Endothelial cell of umbilical vein (primary cell): ENCODE measurements around the gene GPHB5. TPM values are rescaled to one million over a fixed set of nuclear protein-coding genes. Genes with fewer than 3 reads are reported as not detected.

Experiments used
- BruUV-seq: library from RNA; stranded (reverse); fragments of 400-500 nt; replicated peaks from 2 replicates; lab custom pipeline; 2021; lab: Mats Ljungman, UMichigan
- CTCF ChIA-PET: fragments of 300-600, 350-600 bp; sonication (Branson Sonifier 250); formaldehyde crosslinking; loops from one replicate; lab custom pipeline; 2021; ENCODE audit warnings: antibody characterized with exemption, inconsistent platforms; lab: Charles Lee
- POLR2A ChIA-PET: fragments of 300-600, 350-600 bp; sonication (Branson Sonifier 250); formaldehyde crosslinking; loops from one replicate; lab custom pipeline; 2021; ENCODE audit warnings: antibody characterized with exemption, inconsistent platforms; lab: Charles Lee
- DNase-seq: peaks from one replicate; pipeline ENCODE4 v3.0.0-alpha.2; 2011; ENCODE audit warnings: low read depth, low spot score
- FAIRE-seq: peaks from 2 replicates; lab custom pipeline; 2011; peaks lifted over from hg19 to GRCh38; lab: Jason Lieb, UNC
- H2AFZ ChIP-seq: 2 replicates; pipeline ENCODE4 v1.6.0; 2012; ENCODE audit warnings: low read depth, low read length, control low read depth, inconsistent platforms
- H3K27ac ChIP-seq: 2 replicates; pipeline ENCODE4 v1.5.1; 2011; ENCODE audit warnings: low read depth, mild to moderate bottlenecking, control low read depth, low read length, moderate library complexity; ENCODE audit not compliant: insufficient read depth
- H3K27me3 ChIP-seq, 2 experiments: 2 replicates each; pipeline versions ENCODE4 v1.6.0 to v1.6.1; 2011; ENCODE audit warnings: low read length in 2 of 2, mixed read lengths in 1 of 2; ENCODE audit not compliant: control insufficient read depth in 2 of 2, insufficient read depth in 2 of 2
- H3K36me3 ChIP-seq, 2 experiments: 2 replicates in 1 of 2; 3 replicates in 1 of 2; pipeline ENCODE4 v1.5.1; 2011; ENCODE audit warnings: low read length in 2 of 2, mild to moderate bottlenecking in 1 of 2, moderate library complexity in 1 of 2; ENCODE audit not compliant: control insufficient read depth in 2 of 2, insufficient read depth in 2 of 2; ENCODE audit errors: extremely low read depth in 1 of 2
- H3K4me1 ChIP-seq: 3 replicates; pipeline ENCODE4 v1.5.1; 2011; ENCODE audit warnings: mild to moderate bottlenecking, low read length; ENCODE audit not compliant: control insufficient read depth, insufficient read depth; ENCODE audit errors: extremely low read depth
- H3K4me2 ChIP-seq: 2 replicates; pipeline ENCODE4 v1.6.1; 2011; ENCODE audit warnings: low read length, control low read depth, mixed read lengths; ENCODE audit not compliant: insufficient read depth
- H3K4me3 ChIP-seq, 3 experiments: fragments of 200-600 bp in 1 of 3; sonication (generic), shearing (Covaris generic) in 1 of 3; replicated peaks in 1 of 3; 2 replicates each; pipeline ENCODE4 v1.5.1; 2011 to 2016; ENCODE audit warnings: control low read depth in 3 of 3, low read length in 3 of 3, mild to moderate bottlenecking in 2 of 3, inconsistent platforms in 1 of 3, low read depth in 1 of 3, moderate library complexity in 1 of 3; ENCODE audit not compliant: insufficient read depth in 1 of 3
- H3K79me2 ChIP-seq: 2 replicates; pipeline ENCODE4 v1.6.0; 2012; ENCODE audit warnings: low read length, inconsistent platforms; ENCODE audit not compliant: control insufficient read depth, insufficient read depth
- H3K9ac ChIP-seq: replicated peaks from 2 replicates; pipeline ENCODE3; 2011; ENCODE audit warnings: low read length, control low read depth; ENCODE audit not compliant: insufficient read depth; ENCODE audit errors: extremely low read depth
- H3K9me1 ChIP-seq: replicated peaks from 3 replicates; pipeline ENCODE4 v1.6.0; 2011; ENCODE audit warnings: mild to moderate bottlenecking, low read length; ENCODE audit not compliant: control insufficient read depth, insufficient read depth; ENCODE audit errors: extremely low read depth
- H3K9me3 ChIP-seq: replicated peaks from 2 replicates; pipeline ENCODE4 v1.5.1; 2012; ENCODE audit warnings: low read length, inconsistent platforms; ENCODE audit not compliant: control insufficient read depth, insufficient read depth
- H4K20me1 ChIP-seq: replicated peaks from 2 replicates; pipeline ENCODE3; 2011; ENCODE audit warnings: mild to moderate bottlenecking, low read length; ENCODE audit not compliant: control insufficient read depth, insufficient read depth; ENCODE audit errors: extremely low read depth
- EZH2 ChIP-seq: IDR thresholded peaks from 2 replicates; pipeline ENCODE4 v1.6.1; 2012; ENCODE audit warnings: borderline replicate concordance, low read depth, mild to moderate bottlenecking, moderate library complexity, low read length, inconsistent platforms; ENCODE audit not compliant: severe bottlenecking
- FOS ChIP-seq: IDR thresholded peaks from 2 replicates; pipeline ENCODE4 v1.6.1; 2011; ENCODE audit warnings: mild to moderate bottlenecking, low read length, moderate library complexity, borderline replicate concordance; ENCODE audit not compliant: insufficient read depth
- GATA2 ChIP-seq: IDR thresholded peaks from 2 replicates; pipeline ENCODE4 v1.7.0; 2011; ENCODE audit warnings: low read depth, mild to moderate bottlenecking, moderate library complexity, mixed read lengths, low read length; ENCODE audit not compliant: insufficient read length, insufficient read depth
- JUN ChIP-seq: IDR thresholded peaks from 2 replicates; pipeline ENCODE4 v1.6.1; 2011; ENCODE audit warnings: borderline replicate concordance, low read depth; ENCODE audit not compliant: insufficient read length, insufficient read depth
- MYC ChIP-seq: IDR thresholded peaks from one replicate; pipeline ENCODE4 v1.6.1; 2011; ENCODE audit warnings: mild to moderate bottlenecking, low read depth, low read length
- POLR2A ChIP-seq: IDR thresholded peaks from 2 replicates; pipeline ENCODE4 v1.6.1; 2012; ENCODE audit warnings: low read depth, mild to moderate bottlenecking, control low read depth, low read length
- POLR2AphosphoS5 ChIP-seq: IDR thresholded peaks from 2 replicates; pipeline ENCODE4 v1.6.1; 2012; ENCODE audit warnings: low read depth, mild to moderate bottlenecking, control low read depth, low read length, moderate library complexity; ENCODE audit not compliant: insufficient read depth
- dilution Hi-C: fragments of 300-500 bp; cut with MboI; formaldehyde crosslinking; loops from one replicate; pipeline ENCODE4 v1.15.0; 2019; ENCODE audit warnings: low sequenced_read_pairs; ENCODE audit not compliant: extremely low pct_ligation_motif_present
- intact Hi-C: fragments of 100-400 bp; cut with micrococcal nuclease; formaldehyde crosslinking; loops from one replicate; pipeline ENCODE4 v1.10.0; 2022
- polyA plus RNA-seq, 4 experiments: library from polyadenylated mRNA; depleted of rRNA in 3 of 4; stranded (reverse) in 3 of 4; unstranded in 1 of 4; fragments of >200 nt; gene quantifications; 2 replicates each; pipeline versions ENCODE4 v1.2.1 to v1.2.3, GENCODE V29; 2011 to 2012; ENCODE audit warnings: missing spikeins in 1 of 4
- total RNA-seq: library from RNA; stranded (reverse); gene quantifications from 2 replicates; pipeline ENCODE4 v1.2.3, GENCODE V29; 2021
- TF ChIP-seq, protein P1 (sequence below): IDR thresholded peaks from 2 replicates; pipeline ENCODE4 v1.6.1; 2011; ENCODE audit not compliant: insufficient read depth, insufficient read length
- TF ChIP-seq, protein P2 (sequence below), 2 donors: IDR thresholded peaks; 1 replicate in 1 of 2; 2 replicates in 1 of 2; pipeline ENCODE4 v1.5.1; 2011; ENCODE audit warnings: low read length in 2 of 2, mild to moderate bottlenecking in 2 of 2, moderate library complexity in 2 of 2, control low read depth in 1 of 2, inconsistent platforms in 1 of 2, low read depth in 1 of 2; ENCODE audit not compliant: insufficient read depth in 1 of 2; ENCODE audit errors: extremely low read depth in 1 of 2

GPHB5 gene
- total and polyA plus RNA-seq, 2 donors (not counting 3 experiments of a cell fraction or from before 2014, with no cell fraction given): not detected

DNA sequence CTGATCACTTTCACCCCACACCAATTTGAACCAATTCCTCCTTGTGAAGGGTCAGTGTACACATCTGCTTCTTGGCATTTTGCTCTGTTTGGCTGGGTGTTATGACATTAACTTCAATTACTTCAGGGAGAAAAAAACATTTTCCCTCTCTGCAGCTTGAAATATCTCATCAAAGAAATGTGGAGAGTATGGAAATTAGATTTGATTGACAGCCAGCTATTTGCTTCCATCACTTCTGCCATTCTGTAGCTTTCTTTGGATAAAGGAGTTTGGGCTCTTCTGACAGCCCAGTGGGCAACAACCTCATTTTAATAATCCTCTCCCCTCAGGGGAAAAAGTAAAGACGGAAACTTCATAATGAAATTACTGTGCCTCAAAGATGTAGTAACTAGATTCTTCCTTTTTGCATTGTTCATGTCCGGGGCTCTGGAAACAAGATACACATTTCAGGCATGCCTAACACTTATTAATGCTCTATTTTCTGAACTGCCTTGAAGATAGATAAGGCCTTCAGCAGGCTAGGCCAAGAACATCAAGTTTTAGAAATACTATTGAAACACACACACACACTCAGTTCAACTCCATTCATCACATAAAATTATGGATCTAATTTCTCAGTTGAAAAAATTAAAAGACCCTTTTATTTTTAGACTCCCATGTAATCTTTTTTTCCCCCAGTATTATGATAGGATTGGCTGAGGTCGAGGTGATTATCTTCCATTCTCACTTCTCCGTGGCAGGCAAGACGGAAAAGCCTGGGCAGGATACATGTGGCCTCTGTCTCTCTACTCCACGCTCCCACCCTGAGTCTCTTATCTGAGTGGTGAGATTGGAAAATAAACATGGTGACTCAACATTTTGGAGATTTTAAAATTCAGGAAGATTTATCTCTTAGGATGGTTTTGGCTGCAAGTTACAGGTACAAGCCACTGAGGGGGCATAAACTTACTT lies 10.3 kb upstream of the GPHB5 start:
- CTCF ChIA-PET: no interaction called here
- no peaks in the 10 kb centered on the region for H3K9me3 ChIP-seq

More for the DNA sequence above, 10.3 kb upstream of the GPHB5 start:
- Histone ChIP-seq H3K4me2 (no peak overlapping the region), H2AFZ (no peak overlapping the region), H3K36me3 (no peaks in the 10 kb centered on the region), H3K27ac (no peak overlapping the region), H3K9me1 (no peaks in the 10 kb centered on the region), H3K9ac (no peak overlapping the region), H3K4me1 (no peaks in the 10 kb centered on the region), H3K27me3 (peaks cover 15 to 17% of the 10 kb centered on the region in 2 experiments), H4K20me1 (no peaks in the 10 kb centered on the region), H3K4me3 (no peak overlapping the region), H3K79me2 (no peaks in the 10 kb centered on the region)
- intact Hi-C loops (no loop called here), dilution Hi-C loops (no loop called here)
- POLR2A ChIA-PET: no interaction called here
- FAIRE-seq (peak; percentile 18), DNase-seq (no peak)
- no TSS peak for BruUV-seq
- TF ChIP-seq EZH2 (no peak), POLR2A (no peak), POLR2AphosphoS5 (no peak), FOS (no peak), GATA2 (no peak), JUN (no peak), MYC (no peak)
- TF ChIP-seq, protein P1, sequence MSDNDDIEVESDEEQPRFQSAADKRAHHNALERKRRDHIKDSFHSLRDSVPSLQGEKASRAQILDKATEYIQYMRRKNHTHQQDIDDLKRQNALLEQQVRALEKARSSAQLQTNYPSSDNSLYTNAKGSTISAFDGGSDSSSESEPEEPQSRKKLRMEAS: no peak
- TF ChIP-seq, protein P2, sequence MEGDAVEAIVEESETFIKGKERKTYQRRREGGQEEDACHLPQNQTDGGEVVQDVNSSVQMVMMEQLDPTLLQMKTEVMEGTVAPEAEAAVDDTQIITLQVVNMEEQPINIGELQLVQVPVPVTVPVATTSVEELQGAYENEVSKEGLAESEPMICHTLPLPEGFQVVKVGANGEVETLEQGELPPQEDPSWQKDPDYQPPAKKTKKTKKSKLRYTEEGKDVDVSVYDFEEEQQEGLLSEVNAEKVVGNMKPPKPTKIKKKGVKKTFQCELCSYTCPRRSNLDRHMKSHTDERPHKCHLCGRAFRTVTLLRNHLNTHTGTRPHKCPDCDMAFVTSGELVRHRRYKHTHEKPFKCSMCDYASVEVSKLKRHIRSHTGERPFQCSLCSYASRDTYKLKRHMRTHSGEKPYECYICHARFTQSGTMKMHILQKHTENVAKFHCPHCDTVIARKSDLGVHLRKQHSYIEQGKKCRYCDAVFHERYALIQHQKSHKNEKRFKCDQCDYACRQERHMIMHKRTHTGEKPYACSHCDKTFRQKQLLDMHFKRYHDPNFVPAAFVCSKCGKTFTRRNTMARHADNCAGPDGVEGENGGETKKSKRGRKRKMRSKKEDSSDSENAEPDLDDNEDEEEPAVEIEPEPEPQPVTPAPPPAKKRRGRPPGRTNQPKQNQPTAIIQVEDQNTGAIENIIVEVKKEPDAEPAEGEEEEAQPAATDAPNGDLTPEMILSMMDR (IDR thresholded peaks at IDR 0.05; ENCODE audit: extremely low read depth in 1 of 2, insufficient read depth in 1 of 2, low read depth in 1 of 2, low read length in 2 of 2): no peak
